Eye (tissue), 1 donor: Measurements from ENCODE around the gene AUP1.

ENCODE experiments used
- DNase-seq: peaks from one replicate; pipeline ENCODE4 v3.0.0-alpha.2; 2015

AUP1 gene

GRCh38 chr2:74534411-74534810, 4.9 kb upstream of the AUP1 start:
- DNase-seq, result no peak

GRCh38 chr2:74533464-74533863, 4.0 kb upstream of the AUP1 start:
- no peak for DNase-seq

GRCh38 chr2:74532222-74532621, 2.7 kb upstream of the AUP1 start:
- no peak for DNase-seq

- no peak for DNase-seq
Observed at GRCh38 chr2:74531666-74532065, 2.2 kb upstream of the AUP1 start.

GRCh38 chr2:74530239-74531187, 1.0 kb upstream of the AUP1 start:
- DNase-seq, result peak; percentile 65

- no peak for DNase-seq
Observed at GRCh38 chr2:74528600-74529356, 728 bp downstream of the AUP1 start.

GRCh38 chr2:74527741-74528140, 1.8 kb downstream of the AUP1 start:
- no peak for DNase-seq

- DNase-seq, result no peak
Observed at GRCh38 chr2:74526649-74527230, 2.8 kb downstream of the AUP1 start.

- peak; percentile 46 for DNase-seq
Observed at GRCh38 chr2:74525717-74526648, 3.5 kb downstream of the AUP1 start, which contains the start of gene DQX1. TSS of gene DQX1 (minus strand) at chr2:74526231. CDS start at chr2:74525729, 502 bp downstream.

GRCh38 chr2:74524955-74525716, 4.4 kb downstream of the AUP1 start:
- DNase-seq, result no peak

GRCh38 chr2:74524005-74524404, 5.5 kb downstream of the AUP1 start:
- DNase-seq, result no peak

- DNase-seq, result no peak
Observed at GRCh38 chr2:74522516-74522915, 7.0 kb downstream of the AUP1 start.

GRCh38 chr2:74516650-74517049, 12.9 kb downstream of the AUP1 start:
- DNase-seq, result no peak

GRCh38 chr2:74515981-74516633, 13.4 kb downstream of the AUP1 start:
- DNase-seq, result peak; percentile 89

- DNase-seq, result peak; percentile 48
Observed at GRCh38 chr2:74515271-74515980, 14.1 kb downstream of the AUP1 start.

- DNase-seq, result peak; percentile 65
Observed at GRCh38 chr2:74514368-74515270, 14.9 kb downstream of the AUP1 start, which contains the start of gene TLX2. TSS of gene TLX2 (plus strand) at chr2:74514450. CDS start at chr2:74514807, 357 bp downstream.

GRCh38 chr2:74513605-74514367, 15.7 kb downstream of the AUP1 start:
- DNase-seq, result peak; percentile 69
